ENCODE data around the gene GRIN3B.

GRIN3B gene

DNA sequence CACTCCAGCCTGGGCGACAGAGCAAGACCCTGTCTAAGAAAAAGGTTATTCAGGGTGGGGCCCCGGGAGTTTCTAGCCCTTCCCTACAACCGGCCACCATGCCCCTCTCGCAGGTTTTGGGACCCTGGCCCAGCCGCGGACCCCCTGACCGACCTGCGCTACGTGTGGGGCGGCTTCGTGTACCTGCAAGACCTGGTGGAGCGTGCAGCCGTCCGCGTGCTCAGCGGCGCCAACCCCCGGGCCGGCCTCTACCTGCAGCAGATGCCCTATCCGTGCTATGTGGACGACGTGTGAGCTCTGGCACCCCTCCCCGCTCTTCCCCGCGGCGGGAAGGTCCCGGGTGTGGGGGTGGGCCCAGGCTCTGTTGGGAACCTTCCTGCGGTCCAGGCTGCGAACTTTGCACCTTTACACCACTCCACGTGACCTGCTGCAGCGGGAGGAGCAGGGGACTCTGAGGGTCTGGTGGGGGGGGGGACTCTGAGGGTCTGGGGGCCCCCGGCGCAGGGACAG is 46.0 kb downstream of the GRIN3B start:
- no peak for DNase-seq

DNA sequence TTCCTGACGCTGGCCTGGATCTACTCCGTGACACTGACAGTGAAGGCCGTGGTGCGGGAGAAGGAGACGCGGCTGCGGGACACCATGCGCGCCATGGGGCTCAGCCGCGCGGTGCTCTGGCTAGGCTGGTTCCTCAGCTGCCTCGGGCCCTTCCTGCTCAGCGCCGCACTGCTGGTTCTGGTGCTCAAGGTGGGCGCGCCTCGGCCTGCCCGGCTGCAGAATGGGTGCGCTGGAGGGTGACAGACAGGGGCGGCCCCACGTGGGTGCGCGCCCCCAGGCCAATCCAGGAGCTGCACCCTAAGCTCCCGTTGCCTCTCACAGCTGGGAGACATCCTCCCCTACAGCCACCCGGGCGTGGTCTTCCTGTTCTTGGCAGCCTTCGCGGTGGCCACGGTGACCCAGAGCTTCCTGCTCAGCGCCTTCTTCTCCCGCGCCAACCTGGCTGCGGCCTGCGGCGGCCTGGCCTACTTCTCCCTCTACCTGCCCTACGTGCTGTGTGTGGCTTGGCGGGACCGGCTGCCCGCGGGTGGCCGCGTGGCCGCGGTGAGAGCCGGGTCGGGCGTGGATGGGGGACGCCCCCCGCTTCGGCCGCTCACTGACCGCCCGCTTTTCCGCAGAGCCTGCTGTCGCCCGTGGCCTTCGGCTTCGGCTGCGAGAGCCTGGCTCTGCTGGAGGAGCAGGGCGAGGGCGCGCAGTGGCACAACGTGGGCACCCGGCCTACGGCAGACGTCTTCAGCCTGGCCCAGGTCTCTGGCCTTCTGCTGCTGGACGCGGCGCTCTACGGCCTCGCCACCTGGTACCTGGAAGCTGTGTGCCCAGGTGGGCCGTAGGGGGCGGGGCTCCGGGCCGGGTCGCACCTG is 46.8 kb downstream of the GRIN3B start:
- DNase-seq, result no peak

DNA sequence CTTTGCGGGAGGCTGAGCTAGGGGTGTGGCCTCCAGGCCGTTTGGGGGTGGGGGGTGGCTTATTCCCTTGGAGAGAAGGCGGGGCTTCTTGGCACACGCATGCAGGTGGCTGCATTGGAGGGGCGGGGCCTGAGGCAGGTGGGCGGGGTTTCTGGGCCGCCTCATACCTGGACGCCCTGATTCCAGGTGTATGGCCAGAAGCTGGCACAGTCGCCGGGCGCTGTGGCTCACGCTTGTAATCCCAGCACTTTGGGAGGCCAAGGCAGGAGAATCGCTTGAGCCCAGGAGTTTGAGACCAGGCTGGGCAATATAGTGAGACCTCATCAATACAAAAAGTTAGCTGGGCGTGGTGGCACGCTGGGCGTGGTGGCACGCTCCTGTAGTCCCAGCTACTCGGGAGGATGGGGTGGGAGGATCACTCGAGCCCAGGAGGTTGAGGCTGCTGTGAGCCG is 47.5 kb downstream of the GRIN3B start:
- DNase-seq, result no peak

DNA sequence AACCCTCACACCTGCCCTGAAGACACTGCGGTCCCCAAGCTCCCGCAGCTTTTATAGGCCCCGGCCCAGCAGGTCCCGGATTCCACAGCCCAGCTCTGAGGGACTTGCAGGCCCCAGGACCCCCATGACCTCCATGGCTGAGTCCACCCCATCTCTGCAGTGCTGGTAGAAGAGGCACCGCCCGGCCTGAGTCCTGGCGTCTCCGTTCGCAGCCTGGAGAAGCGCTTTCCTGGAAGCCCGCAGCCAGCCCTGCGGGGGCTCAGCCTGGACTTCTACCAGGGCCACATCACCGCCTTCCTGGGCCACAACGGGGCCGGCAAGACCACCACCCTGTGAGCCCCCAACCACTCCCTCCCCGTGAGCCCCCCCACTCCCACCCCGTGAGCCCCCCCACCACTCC is 48.9 kb downstream of the GRIN3B start:
- no peak for DNase-seq

DNA sequence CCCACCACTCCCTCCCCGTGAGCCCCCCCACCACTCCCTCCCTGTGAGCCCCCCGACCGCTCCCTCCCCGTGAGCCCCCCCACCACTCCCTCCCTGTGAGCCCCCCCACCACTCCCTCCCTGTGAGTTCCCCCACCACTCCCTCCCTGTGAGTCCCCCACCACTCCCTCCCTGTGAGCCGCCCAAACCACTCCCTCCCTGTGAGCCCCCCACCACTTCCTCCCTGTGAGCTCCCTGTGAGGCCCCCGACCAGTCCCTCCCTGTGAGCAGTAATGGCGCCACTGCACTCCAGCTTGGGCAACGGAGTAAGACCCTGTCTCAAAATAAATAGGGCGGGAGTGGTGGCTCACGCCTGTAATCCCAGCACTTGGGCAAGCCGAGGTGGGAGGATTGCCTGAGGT is 49.6 kb downstream of the GRIN3B start:
- no peak for DNase-seq

DNA sequence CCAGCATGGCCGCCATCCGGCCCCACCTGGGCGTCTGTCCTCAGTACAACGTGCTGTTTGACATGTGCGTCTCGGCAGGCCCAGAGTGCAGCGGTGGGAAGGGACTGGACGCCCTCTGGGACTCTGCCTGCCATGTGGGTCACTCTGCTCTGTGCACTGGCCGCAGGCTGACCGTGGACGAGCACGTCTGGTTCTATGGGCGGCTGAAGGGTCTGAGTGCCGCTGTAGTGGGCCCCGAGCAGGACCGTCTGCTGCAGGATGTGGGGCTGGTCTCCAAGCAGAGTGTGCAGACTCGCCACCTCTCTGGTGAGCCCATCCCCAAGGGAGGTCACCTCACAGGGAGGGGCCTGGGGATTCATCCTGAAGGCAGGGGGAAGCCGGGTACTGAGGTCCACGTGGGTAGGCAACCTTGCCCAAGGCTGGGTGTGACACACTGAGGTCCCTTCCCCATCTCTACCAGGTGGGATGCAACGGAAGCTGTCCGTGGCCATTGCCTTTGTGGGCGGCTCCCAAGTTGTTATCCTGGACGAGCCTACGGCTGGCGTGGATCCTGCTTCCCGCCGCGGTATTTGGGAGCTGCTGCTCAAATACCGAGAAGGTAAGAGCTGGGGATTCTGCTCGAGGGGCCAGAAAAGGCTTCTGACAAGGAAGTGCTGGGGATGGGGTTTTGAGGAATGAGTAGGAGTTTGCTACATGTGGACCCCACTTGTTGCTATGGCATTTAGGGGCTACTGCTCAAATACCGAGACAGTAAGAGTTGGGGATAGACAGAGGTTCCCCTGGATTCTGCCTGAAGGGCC is 51.0 kb downstream of the GRIN3B start:
- no peak for DNase-seq

DNA sequence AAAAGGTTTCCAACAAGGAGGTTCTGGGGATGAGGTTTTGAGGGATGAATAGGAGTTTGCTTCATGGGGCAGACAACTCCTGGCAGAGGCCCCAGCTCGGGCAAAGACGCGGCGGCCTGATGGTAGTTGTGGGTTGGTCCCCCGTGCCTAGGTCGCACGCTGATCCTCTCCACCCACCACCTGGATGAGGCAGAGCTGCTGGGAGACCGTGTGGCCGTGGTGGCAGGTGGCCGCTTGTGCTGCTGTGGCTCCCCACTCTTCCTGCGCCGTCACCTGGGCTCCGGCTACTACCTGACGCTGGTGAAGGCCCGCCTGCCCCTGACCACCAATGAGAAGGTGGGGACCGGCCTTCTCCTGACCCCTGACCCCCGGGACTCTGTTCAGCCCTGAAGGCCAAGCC is 51.6 kb downstream of the GRIN3B start:
- no peak for DNase-seq

DNA sequence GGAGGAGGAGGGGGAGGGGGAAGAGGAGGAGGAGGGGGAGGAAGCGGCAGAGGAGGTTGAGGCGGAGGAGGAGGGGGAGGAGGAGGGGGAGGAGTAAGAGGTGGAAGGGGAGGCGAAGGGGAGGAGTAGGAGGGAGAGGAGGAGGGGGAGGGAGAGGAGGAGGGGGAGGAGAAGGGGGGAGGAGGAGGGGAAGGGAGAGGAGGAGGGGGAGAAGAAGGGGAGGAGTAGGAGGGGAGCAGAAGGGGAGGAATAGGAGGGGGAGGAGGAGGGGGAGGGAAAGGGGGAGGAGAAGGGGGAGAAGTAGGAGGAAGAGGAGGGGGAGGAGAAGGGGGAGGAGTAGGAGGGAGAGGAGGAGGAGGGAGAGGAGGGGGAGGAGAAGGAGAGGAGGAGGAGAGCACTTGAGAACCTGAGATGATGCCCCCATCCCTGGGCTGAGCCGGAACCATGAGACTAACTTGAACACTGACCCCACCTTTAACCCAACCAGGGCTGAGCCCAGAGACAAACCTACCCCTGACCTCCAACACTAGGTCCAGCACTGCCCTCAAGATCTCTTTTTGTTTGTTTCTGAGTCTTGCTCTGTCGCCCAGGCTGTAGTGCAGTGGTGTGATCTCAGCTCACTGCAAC is 52.2 kb downstream of the GRIN3B start:
- DNase-seq, result no peak

DNA sequence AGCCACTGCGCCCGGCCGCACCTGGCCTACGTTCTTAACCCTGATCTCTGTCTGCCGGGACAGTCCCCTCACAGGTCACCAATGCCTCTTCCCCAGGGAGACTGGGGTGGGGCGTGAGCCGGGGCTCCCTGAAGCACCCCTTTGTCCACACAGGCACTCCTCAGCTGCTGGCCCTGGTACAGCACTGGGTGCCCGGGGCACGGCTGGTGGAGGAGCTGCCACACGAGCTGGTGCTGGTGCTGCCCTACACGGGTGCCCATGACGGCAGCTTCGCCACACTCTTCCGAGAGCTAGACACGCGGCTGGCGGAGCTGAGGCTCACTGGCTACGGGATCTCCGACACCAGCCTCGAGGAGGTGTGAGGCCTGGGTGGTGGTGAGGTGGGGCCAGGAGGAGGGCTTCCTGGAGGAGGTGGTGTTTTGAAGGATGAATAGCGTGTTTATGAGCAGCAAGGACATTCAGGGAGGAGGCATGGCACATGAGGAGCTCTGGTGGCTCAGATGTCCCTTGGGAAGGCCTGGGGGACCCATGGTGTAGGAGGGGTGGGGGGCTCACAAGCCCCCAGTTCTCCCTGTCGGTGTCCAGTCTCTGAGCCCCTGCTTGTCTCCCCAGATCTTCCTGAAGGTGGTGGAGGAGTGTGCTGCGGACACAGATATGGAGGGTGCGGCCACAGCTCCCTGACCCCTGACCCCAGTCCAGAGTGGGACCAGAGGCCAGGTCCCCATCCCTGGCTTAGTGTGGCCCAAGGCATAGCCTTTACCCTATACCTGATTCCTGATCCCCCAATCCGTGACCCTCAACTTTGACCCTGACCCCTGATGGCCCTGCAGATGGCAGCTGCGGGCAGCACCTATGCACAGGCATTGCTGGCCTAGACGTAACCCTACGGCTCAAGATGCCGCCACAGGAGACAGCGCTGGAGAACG is 53.2 kb downstream of the GRIN3B start:
- no peak for DNase-seq

DNA sequence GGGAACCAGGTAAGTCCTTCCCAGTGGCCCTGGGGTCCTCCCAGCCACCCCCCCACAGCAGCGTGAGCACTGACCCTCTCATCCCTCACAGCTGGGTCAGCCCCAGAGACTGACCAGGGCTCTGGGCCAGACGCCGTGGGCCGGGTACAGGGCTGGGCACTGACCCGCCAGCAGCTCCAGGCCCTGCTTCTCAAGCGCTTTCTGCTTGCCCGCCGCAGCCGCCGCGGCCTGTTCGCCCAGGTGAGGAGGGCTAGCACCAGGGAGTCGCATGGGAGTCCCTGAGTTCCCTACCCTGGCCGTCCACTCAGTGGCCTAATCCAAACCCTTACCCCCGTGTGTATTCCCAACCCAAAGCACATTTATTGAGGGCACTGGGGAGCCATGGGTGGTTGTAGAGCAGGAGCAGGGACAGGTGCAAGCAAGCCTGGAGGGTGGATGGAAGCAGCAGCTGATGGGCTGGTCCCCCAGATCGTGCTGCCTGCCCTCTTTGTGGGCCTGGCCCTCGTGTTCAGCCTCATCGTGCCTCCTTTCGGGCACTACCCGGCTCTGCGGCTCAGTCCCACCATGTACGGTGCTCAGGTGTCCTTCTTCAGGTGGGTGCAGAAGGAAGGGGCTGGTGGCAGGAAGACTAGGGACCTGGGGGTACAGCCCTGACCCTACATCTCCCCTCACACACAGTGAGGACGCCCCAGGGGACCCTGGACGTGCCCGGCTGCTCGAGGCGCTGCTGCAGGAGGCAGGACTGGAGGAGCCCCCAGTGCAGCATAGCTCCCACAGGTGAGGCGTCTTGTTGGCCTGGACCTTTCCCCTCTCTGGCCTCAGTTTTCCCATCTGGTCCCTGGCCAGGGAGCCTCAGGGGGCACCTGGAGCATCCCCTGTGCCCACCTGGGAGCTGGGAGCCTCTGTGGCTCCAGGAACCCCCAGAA is 54.1 kb downstream of the GRIN3B start:
- DNase-seq, result no peak

DNA sequence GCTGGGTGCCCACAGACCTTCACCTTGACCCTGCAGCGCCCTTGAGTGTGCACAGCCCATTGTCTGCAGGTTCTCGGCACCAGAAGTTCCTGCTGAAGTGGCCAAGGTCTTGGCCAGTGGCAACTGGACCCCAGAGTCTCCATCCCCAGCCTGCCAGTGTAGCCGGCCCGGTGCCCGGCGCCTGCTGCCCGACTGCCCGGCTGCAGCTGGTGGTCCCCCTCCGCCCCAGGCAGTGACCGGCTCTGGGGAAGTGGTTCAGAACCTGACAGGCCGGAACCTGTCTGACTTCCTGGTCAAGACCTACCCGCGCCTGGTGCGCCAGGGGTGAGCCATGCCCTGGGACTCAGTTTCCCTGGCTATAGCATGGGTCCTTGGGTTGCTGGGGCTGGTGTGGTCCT is 54.8 kb downstream of the GRIN3B start:
- DNase-seq, result no peak

DNA sequence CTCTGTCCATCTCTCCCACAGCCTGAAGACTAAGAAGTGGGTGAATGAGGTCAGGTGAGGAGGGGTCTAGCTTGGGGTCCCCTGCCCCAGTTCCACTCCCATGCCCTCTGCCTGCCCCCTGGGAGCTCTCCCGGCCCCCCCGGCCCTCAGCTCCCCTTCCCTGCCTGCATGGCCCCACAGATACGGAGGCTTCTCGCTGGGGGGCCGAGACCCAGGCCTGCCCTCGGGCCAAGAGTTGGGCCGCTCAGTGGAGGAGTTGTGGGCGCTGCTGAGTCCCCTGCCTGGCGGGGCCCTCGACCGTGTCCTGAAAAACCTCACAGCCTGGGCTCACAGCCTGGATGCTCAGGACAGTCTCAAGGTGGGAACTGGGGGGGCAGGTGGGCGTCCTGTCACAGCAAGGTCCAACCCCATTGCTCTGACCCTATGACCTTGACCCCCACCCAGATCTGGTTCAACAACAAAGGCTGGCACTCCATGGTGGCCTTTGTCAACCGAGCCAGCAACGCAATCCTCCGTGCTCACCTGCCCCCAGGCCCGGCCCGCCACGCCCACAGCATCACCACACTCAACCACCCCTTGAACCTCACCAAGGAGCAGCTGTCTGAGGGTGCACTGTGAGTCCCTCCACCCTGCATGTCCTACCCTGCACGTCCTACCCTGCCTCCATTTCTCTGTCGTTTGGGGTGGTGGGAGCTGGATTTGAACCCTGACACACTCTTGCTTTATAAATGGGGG is 55.8 kb downstream of the GRIN3B start:
- DNase-seq, result no peak

DNA sequence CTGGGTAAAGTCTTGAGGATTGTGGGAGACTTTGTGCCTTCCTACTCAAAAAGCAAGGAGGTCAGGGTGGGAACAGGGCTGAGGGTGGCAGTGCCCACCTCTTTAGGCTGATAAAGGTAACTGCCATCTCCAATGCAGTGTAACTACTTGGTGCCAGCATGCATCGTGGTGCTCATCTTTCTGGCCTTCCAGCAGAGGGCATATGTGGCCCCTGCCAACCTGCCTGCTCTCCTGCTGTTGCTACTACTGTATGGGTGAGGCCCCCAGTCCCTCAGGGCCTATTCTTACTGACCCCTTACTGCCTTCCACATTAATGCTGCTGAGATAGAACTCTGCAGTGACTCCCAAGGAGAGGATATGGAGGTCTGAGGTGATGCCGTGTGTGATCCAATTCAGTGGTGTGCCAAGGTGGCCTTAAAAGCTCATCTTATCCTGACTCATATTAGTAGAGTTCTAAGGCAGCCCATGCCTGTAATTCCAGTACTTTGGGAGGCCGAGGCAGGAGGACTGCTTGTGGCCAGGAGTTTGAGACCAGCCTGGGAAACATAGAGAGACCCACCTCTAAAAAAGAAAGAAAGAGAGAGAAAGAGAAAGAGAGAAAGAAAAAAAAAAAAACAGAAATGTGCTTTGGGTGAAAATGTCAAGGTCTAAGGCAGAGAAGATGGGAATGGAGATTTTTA is 57.1 kb downstream of the GRIN3B start:
- no peak for DNase-seq

DNA sequence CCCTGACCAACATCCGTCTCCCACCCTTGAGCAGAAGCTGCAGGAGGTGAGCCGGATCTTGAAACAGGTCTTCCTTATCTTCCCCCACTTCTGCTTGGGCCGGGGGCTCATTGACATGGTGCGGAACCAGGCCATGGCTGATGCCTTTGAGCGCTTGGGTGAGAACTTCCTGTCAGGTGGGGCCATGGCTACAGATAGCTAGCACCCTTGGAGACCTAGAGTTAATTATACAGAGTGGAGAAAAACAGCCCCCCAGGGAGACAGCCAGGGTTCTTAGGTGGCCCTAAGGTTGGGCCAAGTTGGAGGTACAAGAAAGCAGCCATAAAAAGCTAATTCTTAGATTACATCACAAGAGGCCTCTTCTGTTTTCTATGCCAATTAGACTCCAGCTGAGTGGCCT is 57.9 kb downstream of the GRIN3B start:
- DNase-seq, result no peak
